D341Med (cell line): Measurements from ENCODE around the gene NUFIP1.
A peak's percentile ranks its signal among the peaks of the same experiment; 100 is the strongest.
"Not testable (repeated sequence)": the region's sequence is repeated elsewhere in the genome, so short reads cannot be mapped to it uniquely, and the experiment has no call there.

Experiments
- DNase-seq: peaks from one replicate; pipeline ENCODE4 v3.0.0; 2012; ENCODE audit warnings: low spot score

Gene NUFIP1

DNA sequence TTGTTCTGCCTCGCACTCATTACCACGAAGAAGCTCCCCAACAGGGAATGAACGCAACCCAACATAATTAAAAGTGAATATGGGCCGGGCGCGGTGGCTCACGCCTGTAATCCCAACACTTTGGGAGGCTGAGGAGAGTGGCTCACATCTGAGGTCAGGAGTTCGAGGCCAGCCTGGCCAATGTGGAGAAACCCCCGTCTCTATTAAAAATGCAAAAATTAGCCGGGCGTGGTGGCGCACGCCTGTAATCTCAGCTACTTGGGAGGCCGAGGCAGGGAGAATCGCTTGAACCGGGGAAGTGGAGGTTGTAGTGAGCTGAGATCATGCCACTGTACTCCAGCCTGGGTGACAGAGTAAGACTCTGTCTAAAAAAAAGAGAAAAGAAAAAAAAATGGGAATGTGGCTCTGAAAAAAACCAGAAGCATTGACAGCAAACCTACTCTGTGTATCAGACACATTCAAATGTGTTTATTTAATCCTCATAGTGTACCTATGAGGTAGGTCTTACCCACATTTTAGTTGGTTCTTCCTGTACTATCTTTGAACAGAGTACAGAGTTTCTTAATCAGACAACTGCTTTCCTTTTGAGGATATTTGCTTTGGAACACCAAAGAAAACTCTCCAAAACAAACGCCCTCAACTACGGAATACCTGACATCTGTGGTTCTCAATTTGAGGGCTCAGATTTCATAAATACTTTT, 70.0 kb downstream of the NUFIP1 start:
- DNase-seq, result no peak

DNA sequence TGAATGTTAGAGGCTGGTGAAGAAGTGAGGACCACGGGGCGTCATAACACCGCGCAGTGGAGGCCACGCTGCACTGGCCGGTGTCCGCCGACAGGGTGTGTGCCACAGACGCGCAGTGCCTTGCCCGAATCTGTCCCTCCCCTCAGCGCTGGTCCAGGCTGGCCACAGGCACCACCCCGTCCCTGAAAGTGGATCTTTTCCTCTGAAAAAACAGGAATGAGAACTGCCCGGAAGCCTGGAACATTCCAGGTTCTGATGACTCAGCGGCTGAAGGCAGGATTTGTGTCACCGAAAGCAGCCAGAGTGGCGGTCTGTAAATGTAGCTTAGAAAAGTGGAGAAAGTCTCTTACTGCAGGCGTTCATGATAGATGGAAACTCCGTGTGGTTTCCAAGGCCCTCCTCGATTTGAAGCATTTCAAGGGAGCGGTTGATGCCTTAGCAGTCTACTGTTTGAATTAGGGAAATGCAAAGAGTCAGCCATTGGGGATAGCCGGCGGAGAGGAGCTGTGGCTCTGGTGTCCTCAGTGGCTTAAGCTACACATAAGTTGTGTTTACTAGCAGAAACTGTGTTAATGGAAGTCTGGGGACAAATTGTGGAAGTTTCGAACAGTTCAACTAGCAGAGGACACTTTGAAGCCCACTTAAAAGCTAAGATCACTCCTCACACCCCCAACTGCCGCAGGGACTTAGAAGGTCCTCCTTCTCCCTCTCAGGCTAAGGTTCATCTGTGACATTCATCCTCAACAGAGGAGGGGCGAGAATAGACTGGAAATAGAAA, 70.8 kb downstream of the NUFIP1 start:
- peak; percentile 89 for DNase-seq

DNA sequence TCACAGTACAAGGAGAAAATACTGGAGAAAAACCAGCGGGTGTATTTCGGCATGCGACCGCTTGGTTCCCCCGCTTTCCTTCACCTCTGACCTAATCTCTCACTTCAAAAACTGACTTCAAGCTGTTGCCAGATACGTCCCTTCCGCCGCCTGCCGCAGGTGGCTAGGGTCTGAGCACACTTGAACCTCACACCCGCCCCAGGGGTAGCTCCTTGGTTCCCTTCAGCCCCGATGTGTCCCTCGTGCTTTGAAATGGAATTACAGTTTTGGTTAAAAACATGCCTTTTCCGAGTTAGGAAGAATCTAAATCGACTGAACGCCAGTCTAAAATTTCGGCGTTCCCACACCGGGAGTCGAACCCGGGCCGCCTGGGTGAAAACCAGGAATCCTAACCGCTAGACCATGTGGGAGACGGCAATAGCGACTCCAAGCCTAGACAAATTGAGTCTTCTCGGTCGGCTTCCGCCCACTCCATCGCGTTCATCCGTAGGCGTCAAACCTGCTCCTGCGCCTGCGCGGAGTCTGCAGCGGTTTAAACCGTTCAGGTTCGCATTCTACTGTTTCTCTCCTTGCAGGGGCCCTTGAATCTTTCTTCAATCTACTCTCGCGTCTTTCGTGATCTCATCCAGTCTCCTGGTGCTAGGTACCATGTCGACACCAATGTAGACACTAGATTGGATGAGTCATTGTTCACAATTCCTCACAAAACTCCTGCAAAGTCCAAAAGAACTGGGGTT, 71.5 kb downstream of the NUFIP1 start:
- peak; percentile 89 for DNase-seq

DNA sequence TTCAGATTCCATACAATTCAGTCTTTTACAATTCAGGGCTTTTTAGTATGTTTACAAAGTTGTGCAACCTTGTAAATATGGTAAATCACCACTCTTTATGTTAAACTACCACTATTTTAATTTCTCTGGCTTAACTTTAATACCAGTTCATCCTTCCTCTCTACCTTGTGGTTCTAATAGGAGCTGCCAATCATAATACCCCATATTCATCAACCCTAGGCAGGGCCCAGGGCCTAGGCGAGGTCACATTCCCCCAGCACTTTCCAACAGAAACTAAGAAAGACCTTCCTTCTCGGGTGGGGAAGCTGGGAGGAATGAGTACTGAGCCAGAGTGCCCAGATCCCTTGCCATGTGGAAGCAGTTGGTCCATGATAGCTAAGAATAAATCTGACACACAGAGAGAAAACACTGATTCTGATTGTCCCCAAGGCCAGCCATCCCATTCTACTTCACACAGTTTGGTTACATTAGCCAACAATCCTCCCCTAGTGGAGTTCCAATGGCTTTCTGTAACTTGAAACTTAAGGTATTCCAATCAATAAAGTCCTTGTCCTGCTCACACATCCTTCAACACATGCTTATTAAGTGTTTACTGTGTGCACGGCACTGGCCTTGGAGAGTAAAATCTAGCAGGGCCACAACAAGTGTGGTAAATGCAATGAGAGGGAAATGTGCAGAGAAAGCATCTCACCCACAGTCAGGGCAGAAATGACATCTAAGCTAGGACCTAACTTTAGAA, 76.8 kb downstream of the NUFIP1 start:
- DNase-seq, result no peak

DNA sequence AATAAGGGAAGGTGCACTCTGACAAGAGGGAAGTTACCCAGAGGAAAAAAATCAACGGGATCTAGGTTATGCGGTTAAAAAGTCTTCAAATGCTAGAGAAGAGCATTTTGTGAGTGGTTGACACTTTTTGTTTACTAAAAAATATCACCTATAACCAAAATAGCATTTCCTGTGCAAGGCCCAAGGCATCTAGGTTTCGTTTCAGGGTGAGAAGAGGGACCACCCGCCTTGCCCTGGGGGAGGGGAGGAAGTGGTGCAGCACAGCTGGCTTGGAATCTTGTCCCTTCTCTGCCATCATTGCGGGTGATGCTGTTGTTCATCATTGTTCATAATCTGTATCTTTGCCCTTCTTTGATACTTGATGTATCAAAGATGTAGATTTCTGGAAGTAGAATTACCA, 80.6 kb downstream of the NUFIP1 start:
- no peak for DNase-seq

DNA sequence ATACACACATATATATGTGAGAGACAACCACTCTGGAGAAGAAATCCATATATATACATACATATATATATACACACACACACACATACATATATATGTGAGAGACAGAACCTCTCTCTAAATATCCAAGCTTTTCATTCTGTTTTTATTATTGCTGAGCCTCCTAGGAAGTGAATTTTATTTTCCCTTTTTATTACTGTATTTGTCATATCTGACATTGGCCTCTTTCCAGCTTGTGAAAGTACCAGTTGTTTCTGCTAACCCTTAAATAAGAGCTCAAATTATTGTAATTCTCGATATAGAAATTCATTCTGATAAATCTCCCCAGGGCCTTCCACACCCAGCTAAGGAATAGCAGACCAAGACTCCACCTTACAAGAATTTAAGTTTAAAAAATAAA, 81.0 kb downstream of the NUFIP1 start:
- DNase-seq, result no peak

DNA sequence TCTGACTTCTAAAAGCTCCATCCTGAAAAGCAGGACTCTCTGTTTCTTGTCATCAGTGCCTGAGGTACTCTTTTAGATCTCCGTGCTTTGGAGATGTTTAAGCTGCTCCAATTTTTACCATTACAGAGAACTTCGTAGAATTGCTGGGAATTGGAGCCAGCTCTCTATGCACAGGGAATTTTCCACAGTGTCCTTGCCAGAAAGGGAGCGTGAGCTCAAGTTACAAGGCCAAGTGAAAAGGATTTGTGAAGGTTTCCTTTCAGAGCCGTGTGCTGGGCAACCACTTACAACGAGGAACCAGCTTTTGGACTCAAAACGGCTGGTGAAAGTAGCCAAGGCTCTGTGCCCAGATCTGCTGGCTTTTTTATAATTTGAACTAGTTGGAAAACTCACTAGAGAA, 82.6 kb downstream of the NUFIP1 start:
- DNase-seq, result no peak

DNA sequence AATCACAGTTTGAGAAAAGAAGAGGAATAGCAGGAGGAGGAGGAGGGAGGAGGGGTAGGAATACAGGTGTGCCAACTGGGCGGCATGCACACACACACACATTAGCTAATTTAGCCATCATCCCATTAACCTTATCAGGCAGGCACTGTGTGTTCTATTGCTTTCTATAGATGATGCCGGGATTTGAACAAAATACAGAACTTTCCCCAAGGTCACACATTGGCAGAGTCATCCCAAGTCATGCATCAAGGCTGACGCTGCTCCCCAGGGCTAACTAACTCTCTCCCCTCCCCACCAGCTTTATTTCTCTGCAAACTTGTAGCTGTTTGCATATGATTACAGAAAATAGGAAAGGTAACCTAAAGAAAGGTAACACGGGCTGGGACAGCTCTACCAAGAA, 83.0 kb downstream of the NUFIP1 start:
- no peak for DNase-seq

DNA sequence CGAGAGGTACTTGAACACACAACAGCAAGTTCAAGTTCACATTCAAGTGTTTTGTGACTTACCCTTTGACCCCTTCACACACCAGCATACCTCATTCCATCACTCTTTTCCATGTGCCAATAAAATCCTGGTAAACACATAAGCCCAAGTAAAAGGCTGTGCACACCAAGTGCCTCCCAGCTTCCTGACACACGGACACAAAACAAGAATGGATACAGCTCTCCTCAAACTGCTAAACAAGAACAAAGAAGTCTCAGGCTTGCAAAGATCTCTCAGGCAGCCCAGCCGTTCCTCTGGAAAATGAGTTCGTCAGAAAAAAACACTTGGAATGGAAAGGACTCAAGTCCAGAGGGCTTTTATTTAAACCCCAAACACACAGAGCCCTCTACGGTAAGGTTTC, 83.7 kb downstream of the NUFIP1 start:
- DNase-seq, result no peak

DNA sequence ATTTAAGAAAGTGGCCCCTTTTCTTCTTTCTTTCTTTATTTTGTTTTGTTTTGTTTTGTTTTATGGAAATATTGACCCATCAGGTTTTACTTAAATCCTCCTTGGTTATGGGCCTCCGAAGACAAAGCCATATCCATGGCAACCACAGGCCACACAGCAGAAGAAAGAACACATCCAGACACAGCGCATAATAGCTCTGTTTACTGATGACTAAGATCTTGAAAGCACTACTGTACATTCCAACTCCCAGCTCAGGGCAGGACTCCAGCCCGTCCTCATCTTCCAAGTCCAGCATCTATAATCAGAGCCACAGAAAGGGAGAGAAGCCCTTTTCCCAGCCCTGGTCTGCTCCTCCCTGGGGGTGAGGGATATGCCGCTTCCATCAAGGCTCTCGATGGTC, 84.3 kb downstream of the NUFIP1 start:
- no peak for DNase-seq

DNA sequence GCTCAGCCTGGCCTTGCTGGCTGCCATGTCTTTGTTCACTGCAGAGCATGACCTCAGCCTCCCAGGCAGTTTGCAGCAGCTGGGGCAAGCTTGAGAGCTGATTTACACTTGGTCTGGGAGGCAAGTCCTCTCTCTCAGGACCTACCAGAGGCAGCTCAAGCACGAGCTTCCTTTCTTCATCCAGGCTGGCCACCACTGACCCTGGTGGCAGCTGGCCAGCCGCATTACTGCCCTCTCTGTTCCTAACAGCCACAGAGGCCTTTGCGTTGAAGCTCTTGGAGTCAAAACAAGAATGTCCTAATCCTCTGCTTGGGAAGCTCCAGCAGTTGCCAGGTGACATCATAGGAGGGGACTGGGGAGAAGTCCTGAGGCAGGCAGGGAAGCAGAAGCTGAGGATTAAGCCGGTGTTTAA, 85.7 kb downstream of the NUFIP1 start:
- peak; percentile 40 for DNase-seq

DNA sequence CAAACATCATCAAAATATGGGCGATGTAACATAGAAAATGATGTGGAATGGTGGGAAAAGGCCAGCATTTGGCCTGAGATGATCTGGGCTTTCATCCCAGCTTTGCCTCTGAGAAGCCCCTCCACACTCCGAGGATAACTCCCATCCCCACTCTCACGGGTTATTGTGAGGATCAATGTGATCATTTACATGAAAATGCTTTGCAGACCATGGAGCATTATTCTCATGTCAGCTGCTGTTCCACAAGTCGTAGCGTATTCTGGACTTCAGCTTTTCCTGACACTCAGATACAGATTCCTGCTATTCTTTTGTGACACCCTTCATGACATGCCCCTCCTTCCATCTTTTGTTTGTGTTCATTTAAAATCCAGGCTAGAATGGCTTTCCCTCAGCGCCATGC, 86.5 kb downstream of the NUFIP1 start:
- DNase-seq, result no peak

DNA sequence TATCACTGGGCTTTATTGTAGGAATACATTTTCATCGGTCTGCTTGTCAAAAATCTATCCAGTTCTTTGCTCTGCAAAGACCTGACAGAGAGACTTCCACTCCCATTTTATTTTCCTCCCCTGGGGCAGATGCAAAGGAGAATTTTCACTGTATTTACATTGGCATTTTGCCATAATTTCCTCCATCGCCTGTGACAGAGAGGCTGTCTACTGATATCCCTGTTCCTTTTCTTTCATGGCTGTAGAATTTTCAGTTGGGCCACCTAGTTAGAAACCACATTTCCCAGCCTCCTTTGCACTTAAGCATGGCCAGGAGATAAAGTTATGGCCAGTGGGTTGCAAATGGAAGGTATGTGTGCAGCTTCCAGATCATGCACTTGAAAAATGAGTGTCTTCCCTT, 89.3 kb downstream of the NUFIP1 start:
- no peak for DNase-seq

DNA sequence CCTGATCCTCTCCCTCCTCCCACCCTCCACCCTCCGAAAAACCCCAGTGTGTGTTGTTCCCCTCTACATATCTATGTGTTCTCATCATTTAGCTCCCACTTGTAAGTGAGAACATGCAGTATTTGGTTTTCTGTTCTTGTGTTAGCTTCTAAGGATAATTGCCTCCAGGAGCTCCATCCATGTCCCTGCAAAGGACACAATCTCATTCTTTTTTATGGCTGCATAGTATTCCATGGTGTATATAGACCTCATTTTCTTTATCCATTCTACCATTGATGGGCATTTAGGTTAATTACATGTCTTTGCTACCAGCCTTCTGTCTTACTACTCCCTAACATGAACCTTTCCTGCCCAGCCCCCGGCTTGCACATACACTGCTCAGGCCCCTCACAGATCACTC, 91.0 kb downstream of the NUFIP1 start:
- DNase-seq, result not testable (repeated sequence)

DNA sequence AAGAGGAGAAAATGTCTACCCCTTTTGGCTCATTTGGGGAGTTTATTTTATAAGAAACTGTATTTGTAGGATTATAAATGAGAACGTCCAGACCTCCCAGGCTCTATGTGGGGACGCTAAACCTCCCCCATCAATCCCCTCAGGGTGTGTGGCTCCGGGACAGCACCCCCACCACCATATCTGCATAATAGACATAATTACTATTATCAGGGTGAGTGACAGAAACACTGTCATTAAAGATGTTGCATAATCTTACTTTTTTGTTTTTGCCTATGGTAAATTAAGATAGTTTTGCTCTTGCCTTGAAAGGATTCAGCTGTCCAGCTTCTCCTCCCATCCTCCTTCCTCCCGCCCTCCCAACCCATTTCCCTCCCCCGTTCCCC, 93.3 kb downstream of the NUFIP1 start:
- no peak for DNase-seq

DNA sequence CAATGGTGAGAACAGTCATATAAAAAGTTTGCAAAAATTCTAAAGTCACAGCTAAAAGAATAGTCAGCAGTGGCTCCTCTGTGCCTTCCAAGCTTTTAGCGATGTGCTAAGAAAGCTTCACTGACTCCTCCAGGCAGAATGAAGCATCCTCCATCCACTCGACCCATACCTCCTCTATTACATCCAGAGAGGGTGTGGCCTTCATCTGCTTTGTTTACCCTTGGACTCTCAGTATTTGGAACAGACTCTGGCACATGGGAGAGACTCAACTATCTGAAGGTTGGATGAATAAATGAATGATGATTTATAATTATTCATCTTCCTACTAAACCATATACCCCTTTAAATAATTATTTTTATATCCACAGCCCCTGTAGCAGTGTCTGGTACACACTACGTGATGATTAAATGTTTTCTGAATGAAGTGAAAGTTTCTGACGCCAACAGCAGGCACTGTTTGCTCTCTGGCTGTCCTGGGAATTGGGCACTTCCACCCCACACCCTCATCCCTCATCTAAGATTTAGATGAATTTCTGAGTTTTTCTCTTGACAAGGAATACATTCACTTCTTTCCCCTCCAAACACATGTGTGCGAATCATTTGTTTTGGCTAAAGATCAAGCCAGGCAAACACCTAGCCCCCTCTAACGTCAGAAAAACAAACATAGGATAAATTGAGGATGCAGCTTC, 93.9 kb downstream of the NUFIP1 start:
- DNase-seq, result no peak

DNA sequence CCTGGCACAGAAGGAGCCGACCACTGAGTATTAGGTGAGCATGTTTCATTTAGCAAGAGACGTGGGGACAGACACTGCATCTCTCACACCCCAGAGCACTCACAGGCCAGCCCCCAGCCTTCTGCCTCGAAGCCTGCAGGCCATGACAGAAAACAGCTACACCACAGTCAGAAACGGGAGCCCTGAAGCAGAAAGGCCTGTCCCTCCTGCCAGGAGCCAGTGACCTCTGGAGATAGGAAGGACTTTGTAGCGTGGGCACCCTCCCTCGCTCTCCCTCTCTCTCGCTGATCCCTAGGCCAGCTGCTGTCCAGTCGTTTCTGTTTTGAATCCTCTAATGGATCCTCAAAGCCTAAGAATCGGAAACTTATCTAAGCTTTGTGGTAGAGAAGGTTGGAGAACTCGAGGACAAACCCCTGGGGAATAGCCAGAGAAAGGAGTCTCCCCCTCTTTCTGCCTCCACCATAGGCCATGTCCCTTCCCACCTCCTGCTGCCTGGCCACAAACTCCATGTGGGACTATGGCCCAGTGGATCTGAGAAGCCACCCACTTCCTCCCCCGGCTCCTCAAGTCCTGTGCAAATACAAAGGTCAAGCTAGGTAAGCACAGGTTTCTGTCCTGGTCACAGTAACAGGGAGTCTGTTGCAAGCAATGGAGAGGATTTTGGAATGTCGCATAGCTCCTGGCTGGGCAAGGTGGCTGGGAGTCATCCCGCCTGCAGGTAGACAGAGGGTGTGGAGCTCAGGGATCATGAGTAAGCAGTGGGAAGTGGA, 95.1 kb downstream of the NUFIP1 start:
- DNase-seq, result no peak
